Upper lobe of right lung (tissue), 1 donor: Measurements from ENCODE around the gene C7orf57. TPM values are rescaled to one million over a fixed set of nuclear protein-coding genes. Genes with fewer than 3 reads are reported as not detected.

Source experiments
- ATAC-seq: fragments of 200-7000 bp; cut with Tn5 transposase; one replicate; pipeline ENCODE4 v1.9.1; 2020; ENCODE audit warnings: mild to moderate bottlenecking, moderate library complexity
- DNase-seq: peaks from one replicate; pipeline ENCODE4 v3.0.0-alpha.2; 2020
- H3K27ac ChIP-seq: fragments of 200-600 bp; one replicate; pipeline ENCODE4 v1.8.0; 2022
- H3K27me3 ChIP-seq: fragments of 200-600 bp; one replicate; pipeline ENCODE4 v1.8.0; 2022; ENCODE audit warnings: mild to moderate bottlenecking
- H3K36me3 ChIP-seq: fragments of 200-600 bp; one replicate; pipeline ENCODE4 v1.8.0; 2022
- H3K4me1 ChIP-seq: fragments of 200-600 bp; one replicate; pipeline ENCODE4 v1.8.0; 2022
- H3K4me3 ChIP-seq: fragments of 200-600 bp; one replicate; pipeline ENCODE4 v1.8.0; 2022; ENCODE audit warnings: mild to moderate bottlenecking
- H3K9me3 ChIP-seq: fragments of 200-600 bp; one replicate; pipeline ENCODE4 v1.8.0; 2022
- intact Hi-C: fragments of 100-400 bp; cut with DNase I; formaldehyde crosslinking; loops from one replicate; pipeline ENCODE4 v1.11.0; 2022
- total RNA-seq: library from RNA; stranded (reverse); fragmentation: NEBNext Ultra II Directional; extraction: Animal tissue kit (Norgen Biotek cat#: 25700); gene quantifications from one replicate; pipeline ENCODE4 v1.2.1, GENCODE V29; 2021
- TF ChIP-seq, protein P1 (sequence below): fragments of 200-600 bp; IDR thresholded peaks from one replicate; pipeline ENCODE4 v1.8.0; 2022; ENCODE audit warnings: antibody characterized with exemption
- donor health status: DM: no; HTN: yes; CAD: no; lungs with severe emphysema.

C7orf57 gene
- total RNA-seq, 1 donor from 2014 or later: not detected

DNA sequence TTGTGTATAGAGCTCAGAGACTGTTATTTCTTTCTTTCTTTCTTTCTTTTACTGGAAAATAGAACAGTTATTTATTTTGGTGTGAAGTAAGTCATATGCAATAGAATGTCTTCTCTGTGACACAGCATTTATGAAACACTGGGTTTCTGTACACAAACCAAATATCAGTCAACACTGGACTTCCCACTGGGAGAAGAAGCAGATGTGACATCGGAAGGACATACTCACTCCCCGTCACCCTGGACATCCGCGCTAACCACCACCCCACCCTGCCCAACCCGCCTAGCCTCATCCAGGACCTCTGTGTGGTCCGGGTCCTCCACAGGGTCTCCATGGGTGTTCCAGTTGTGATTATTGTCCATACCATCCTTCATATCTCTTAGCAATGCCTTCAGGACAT is 28.5 kb upstream of the C7orf57 start:
- H3K36me3 ChIP-seq: no peaks in the 10 kb centered on the region
- TF ChIP-seq, protein P1, sequence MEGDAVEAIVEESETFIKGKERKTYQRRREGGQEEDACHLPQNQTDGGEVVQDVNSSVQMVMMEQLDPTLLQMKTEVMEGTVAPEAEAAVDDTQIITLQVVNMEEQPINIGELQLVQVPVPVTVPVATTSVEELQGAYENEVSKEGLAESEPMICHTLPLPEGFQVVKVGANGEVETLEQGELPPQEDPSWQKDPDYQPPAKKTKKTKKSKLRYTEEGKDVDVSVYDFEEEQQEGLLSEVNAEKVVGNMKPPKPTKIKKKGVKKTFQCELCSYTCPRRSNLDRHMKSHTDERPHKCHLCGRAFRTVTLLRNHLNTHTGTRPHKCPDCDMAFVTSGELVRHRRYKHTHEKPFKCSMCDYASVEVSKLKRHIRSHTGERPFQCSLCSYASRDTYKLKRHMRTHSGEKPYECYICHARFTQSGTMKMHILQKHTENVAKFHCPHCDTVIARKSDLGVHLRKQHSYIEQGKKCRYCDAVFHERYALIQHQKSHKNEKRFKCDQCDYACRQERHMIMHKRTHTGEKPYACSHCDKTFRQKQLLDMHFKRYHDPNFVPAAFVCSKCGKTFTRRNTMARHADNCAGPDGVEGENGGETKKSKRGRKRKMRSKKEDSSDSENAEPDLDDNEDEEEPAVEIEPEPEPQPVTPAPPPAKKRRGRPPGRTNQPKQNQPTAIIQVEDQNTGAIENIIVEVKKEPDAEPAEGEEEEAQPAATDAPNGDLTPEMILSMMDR: no peak
- no peaks in the 10 kb centered on the region for H3K9me3 ChIP-seq
- H3K27me3 ChIP-seq: no peaks in the 10 kb centered on the region
- no peaks in the 10 kb centered on the region for H3K4me1 ChIP-seq
- intact Hi-C loops: no loop called here
- ATAC-seq (no peak), DNase-seq (no peak)
- no peak overlapping the region for H3K27ac ChIP-seq
- H3K4me3 ChIP-seq: no peak overlapping the region

DNA sequence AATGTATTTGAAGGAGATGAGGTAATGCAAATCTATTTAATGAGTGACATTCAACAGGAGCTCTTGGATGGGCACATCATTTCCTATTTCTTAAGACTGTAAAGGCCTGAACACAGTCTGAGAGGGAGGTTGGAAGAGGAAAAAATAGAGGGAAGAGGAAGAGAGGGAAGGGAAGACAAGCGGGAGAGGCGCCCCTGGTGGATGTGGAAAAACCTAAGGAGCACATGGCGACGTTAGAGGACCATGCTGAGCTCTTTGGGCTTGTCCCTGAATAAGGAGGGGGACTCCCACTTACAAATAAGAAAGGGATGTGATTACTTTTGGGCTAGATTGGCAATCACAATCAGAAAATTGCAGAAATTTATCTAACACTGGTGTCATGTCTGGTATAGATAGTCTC is 26.1 kb upstream of the C7orf57 start:
- Histone ChIP-seq H3K27ac (no peak overlapping the region), H3K27me3 (no peaks in the 10 kb centered on the region), H3K36me3 (no peaks in the 10 kb centered on the region), H3K9me3 (no peaks in the 10 kb centered on the region), H3K4me1 (no peaks in the 10 kb centered on the region), H3K4me3 (no peak overlapping the region)
- DNase-seq (no peak), ATAC-seq (no peak)
- intact Hi-C loops: no loop called here
- TF ChIP-seq, protein P1: no peak

DNA sequence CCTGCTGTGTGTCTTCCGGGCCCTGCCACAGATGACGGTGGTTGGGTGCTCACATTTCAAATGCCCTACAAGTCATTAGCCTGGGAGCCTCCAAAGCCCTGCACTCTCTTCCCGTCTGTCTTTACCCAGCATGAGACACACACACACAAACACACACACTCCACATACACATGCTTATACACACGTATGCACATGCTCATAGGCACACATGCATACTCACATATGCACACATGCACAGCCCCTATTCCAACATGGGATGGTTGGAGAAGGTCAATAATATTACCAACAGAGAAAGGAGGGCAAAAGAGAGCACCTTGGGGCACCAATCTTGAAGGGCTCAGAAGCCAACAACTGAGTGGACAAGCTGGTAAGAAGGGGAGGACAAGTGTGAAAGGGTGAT is 25.4 kb upstream of the C7orf57 start:
- DNase-seq: no peak
- Histone ChIP-seq H3K36me3 (no peaks in the 10 kb centered on the region), H3K4me1 (no peaks in the 10 kb centered on the region), H3K9me3 (no peaks in the 10 kb centered on the region), H3K27me3 (no peaks in the 10 kb centered on the region), H3K27ac (no peak overlapping the region), H3K4me3 (no peak overlapping the region)
- TF ChIP-seq, protein P1: no peak
- no peak for ATAC-seq
- intact Hi-C loops: no loop called here

DNA sequence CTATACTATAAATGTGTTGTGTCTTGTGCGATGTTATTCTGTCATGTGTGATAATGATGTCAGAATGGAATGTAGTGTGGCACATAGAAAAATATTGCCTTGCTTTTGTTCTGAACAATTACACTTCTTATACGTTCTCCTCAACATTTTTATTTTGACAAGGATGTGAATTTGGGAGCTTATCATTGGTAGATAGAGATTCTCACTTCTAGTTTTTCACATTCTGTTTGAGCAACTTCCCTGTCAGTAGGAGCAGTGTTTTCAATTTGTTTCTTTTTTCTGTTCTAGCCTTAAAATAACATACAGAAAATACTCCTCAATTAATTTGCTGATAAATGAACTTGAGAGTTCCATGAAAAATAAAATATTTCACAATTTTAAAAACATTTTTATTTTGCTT is 24.0 kb upstream of the C7orf57 start:
- Histone ChIP-seq H3K9me3 (no peaks in the 10 kb centered on the region), H3K27me3 (no peaks in the 10 kb centered on the region), H3K4me3 (no peak overlapping the region), H3K27ac (no peak overlapping the region), H3K36me3 (no peaks in the 10 kb centered on the region), H3K4me1 (no peaks in the 10 kb centered on the region)
- no peak for DNase-seq
- intact Hi-C loops: no loop called here
- TF ChIP-seq, protein P1: no peak
- no peak for ATAC-seq

DNA sequence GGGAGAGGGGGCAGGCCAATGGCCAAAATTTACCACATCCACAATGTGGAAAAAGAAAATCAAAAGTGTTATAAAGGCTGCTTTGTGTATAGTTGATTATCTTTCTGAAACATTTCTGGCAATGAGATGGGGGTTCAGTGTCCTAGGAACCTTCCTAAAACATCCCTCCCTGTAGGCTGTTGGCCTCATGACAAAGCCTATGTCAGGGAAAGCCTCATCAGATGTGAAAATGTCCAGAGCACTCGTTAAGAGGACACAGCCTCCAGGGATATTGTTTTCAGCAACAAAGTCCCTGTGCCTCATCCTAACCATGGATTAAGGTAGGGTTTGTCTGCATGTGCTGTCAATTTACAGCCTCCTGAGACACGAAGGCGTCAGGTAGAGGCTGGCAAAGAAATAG is 23.4 kb upstream of the C7orf57 start:
- intact Hi-C loops: no loop called here
- Histone ChIP-seq H3K4me1 (no peaks in the 10 kb centered on the region), H3K36me3 (no peaks in the 10 kb centered on the region), H3K27me3 (no peaks in the 10 kb centered on the region), H3K27ac (no peak overlapping the region), H3K4me3 (no peak overlapping the region), H3K9me3 (no peaks in the 10 kb centered on the region)
- TF ChIP-seq, protein P1: no peak
- DNase-seq (no peak), ATAC-seq (no peak)

DNA sequence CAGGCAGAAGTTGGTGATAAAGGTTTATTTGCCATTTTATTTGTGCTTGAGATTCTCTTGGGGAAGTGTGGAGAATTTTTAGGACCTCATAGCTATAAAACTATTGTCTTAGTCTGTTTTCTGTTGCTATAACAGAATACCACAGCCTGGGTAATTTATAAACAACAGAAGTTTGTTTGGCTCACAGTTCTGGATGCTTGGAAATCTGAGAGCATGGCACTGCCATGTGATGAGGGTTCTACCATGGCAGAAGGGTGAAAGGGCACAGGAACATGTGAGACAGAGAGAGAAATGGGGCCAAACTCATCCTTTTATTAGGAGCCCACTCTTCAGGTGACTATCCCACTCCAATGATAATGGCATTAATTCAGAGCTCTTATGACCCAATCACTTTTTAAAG is 18.7 kb upstream of the C7orf57 start:
- Histone ChIP-seq H3K4me3 (no peak overlapping the region), H3K4me1 (no peaks in the 10 kb centered on the region), H3K9me3 (no peaks in the 10 kb centered on the region), H3K27ac (no peak overlapping the region), H3K27me3 (no peaks in the 10 kb centered on the region), H3K36me3 (no peaks in the 10 kb centered on the region)
- ATAC-seq (no peak), DNase-seq (no peak)
- TF ChIP-seq, protein P1: no peak
- intact Hi-C loops: no loop called here
